RWPE2 (cell line): ENCODE data around the gene COG1.

Experiments used
- ATAC-seq: fragments of 200-7000 bp; cut with Tn5 transposase; 3 replicates; pipeline ENCODE4 v1.9.1; 2021; ENCODE audit warnings: low read depth
- DNase-seq: peaks from one replicate; pipeline ENCODE4 v3.0.0-alpha.2; 2020; ENCODE audit warnings: low spot score
- H3K27ac ChIP-seq: fragments of 450-650 bp; 2 replicates; pipeline ENCODE4 v1.5.1; 2017; ENCODE audit warnings: mild to moderate bottlenecking; ENCODE audit not compliant: poor library complexity, severe bottlenecking
- H3K27me3 ChIP-seq: fragments of 250-450 bp; sonication (Bioruptor Pico); 2 replicates; pipeline ENCODE4 v1.5.1; 2021; ENCODE audit warnings: mild to moderate bottlenecking, moderate library complexity; ENCODE audit not compliant: insufficient read depth, poor library complexity, severe bottlenecking
- H3K36me3 ChIP-seq: fragments of 250-450 bp; sonication (Bioruptor Pico); 2 replicates; pipeline ENCODE4 v1.5.1; 2020; ENCODE audit warnings: low read depth, mild to moderate bottlenecking, moderate library complexity
- H3K4me1 ChIP-seq: fragments of 250-450 bp; sonication (Bioruptor Pico); 2 replicates; pipeline ENCODE4 v1.5.1; 2021; ENCODE audit warnings: mild to moderate bottlenecking, moderate library complexity; ENCODE audit not compliant: insufficient read depth, poor library complexity, severe bottlenecking
- H3K4me3 ChIP-seq: fragments of 250-450 bp; sonication (Bioruptor Pico); 2 replicates; pipeline ENCODE4 v1.5.1; 2021; ENCODE audit warnings: mild to moderate bottlenecking, moderate library complexity; ENCODE audit not compliant: severe bottlenecking
- H3K9me3 ChIP-seq: fragments of 250-450 bp; sonication (Bioruptor Pico); 2 replicates; pipeline ENCODE4 v1.5.1; 2021; ENCODE audit warnings: mild to moderate bottlenecking, moderate library complexity; ENCODE audit not compliant: severe bottlenecking
- TF ChIP-seq, protein P1 (sequence below): fragments of 450-650 bp; IDR thresholded peaks from one replicate; pipeline ENCODE4 v1.5.1; 2017; ENCODE audit warnings: mild to moderate bottlenecking, moderate library complexity; ENCODE audit not compliant: poor library complexity, severe bottlenecking

COG1 gene

DNA sequence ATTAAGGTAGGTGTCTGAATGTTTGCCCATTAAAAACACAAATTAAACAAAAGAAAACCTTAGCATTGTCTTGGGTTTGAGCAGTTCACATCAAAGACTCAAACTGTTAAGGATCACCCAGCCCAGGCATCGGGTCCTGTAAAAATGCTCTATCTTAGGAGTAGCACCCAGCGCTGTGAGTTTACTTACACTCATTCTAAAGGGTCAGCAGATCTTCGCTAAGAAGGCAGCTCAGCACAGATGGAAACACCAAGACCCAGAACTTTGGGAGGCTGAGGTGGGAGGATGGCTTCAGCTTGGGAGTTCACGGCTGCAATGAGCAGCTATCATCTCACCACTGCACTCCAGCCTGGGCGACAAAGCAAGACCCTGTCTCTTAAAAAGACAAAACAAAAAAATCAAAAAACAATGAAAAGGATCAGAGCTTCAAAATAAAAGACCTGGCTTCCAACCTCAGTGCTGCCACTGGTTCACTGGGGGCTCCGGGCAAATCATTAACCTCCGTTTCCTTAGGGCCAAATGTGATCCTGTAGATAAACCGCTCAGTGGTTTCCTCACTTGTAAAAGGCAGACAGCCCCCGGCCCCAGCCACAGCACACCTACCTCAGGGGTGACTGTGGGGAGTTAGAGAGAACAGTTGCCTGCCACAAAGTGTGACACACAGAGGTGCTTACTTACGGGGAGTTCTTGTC, 11.1 kb downstream of the COG1 start:
- TF ChIP-seq, protein P1, sequence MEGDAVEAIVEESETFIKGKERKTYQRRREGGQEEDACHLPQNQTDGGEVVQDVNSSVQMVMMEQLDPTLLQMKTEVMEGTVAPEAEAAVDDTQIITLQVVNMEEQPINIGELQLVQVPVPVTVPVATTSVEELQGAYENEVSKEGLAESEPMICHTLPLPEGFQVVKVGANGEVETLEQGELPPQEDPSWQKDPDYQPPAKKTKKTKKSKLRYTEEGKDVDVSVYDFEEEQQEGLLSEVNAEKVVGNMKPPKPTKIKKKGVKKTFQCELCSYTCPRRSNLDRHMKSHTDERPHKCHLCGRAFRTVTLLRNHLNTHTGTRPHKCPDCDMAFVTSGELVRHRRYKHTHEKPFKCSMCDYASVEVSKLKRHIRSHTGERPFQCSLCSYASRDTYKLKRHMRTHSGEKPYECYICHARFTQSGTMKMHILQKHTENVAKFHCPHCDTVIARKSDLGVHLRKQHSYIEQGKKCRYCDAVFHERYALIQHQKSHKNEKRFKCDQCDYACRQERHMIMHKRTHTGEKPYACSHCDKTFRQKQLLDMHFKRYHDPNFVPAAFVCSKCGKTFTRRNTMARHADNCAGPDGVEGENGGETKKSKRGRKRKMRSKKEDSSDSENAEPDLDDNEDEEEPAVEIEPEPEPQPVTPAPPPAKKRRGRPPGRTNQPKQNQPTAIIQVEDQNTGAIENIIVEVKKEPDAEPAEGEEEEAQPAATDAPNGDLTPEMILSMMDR = no peak
- no peaks in the 10 kb centered on the region for H3K4me1 ChIP-seq
- no peak overlapping the region for H3K27ac ChIP-seq
- ATAC-seq (no peak), DNase-seq (no peak)
- no peaks in the 10 kb centered on the region for H3K27me3 ChIP-seq
- no peaks in the 10 kb centered on the region for H3K9me3 ChIP-seq
- H3K4me3 ChIP-seq = no peak overlapping the region
- peaks cover 98% of the 10 kb centered on the region for H3K36me3 ChIP-seq

DNA sequence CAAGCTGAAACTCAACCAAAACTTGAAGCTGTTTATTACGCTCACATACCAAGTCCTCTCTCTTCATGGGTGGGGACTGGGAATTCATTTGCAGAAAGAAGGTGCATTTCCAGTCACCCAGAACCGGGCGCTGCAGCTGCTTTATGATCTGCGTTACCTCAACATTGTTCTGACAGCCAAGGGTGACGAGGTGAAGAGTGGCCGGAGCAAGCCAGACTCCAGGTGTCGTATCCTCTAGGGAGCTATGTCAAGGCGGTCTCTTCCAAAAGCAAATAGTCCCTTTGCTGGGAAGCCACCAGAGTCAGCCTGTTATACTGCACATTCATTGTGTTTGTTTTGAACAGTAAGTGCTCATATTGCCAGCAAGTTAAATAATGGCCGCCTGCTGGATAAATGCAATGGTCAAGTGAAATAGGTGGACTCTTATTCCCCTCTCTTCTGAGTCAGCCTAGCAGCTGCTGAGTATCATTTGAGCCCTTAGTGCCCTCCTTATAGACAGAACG, 12.7 kb downstream of the COG1 start:
- DNase-seq = no peak
- no peak for ATAC-seq

GRCh38 chr17:73208139-73208827, 15.4 kb downstream of the COG1 start:
- Histone ChIP-seq H3K4me1 (peaks cover 5% of the 10 kb centered on the region), H3K4me3 (no peak overlapping the region), H3K36me3 (peaks cover 85% of the 10 kb centered on the region), H3K27me3 (no peaks in the 10 kb centered on the region), H3K27ac (no peak overlapping the region), H3K9me3 (no peaks in the 10 kb centered on the region)
- TF ChIP-seq, protein P1 = no peak
- ATAC-seq (no peak), DNase-seq (peak; percentile 45)

More for the DNA sequence above, 12.7 kb downstream of the COG1 start:
- TF ChIP-seq, protein P1 = no peak
- H3K4me1 ChIP-seq = peaks cover 5% of the 10 kb centered on the region
- H3K4me3 ChIP-seq = no peak overlapping the region
- no peaks in the 10 kb centered on the region for H3K9me3 ChIP-seq
- H3K27me3 ChIP-seq = no peaks in the 10 kb centered on the region
- no peak overlapping the region for H3K27ac ChIP-seq
- peaks cover 98% of the 10 kb centered on the region for H3K36me3 ChIP-seq

DNA sequence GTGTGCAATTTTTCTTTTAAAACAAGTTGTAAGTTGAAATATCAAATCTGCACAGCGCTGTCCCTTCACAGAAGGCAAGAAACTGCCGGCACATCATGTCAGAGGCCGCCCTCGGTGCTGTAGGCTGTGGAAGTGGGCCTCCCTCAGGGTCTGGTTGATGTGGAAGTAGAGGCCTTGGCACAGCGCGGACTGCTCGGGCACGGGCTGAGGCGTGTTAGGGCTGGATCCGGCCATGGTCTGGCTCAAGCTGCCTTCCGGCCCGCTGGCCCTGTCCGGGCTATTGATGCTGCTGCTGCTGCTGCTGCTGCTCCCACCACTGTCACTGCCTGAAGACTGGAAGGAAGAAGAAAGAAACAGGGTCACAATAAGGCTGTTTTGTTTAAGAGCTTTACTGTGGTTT, 16.6 kb downstream of the COG1 start:
- no peaks in the 10 kb centered on the region for H3K27me3 ChIP-seq
- DNase-seq (peak; percentile 60), ATAC-seq (no peak)
- H3K36me3 ChIP-seq = peaks cover 78% of the 10 kb centered on the region
- no peak overlapping the region for H3K4me3 ChIP-seq
- TF ChIP-seq, protein P1 = no peak
- H3K4me1 ChIP-seq = peaks cover 5% of the 10 kb centered on the region
- no peak overlapping the region for H3K27ac ChIP-seq
- no peaks in the 10 kb centered on the region for H3K9me3 ChIP-seq
